Measurements from ENCODE around the gene PPP1R10.

GRCh38 chr6:30656513-30656912, 39.5 kb upstream of the PPP1R10 start:
- TF ChIP-seq CTCF (IDR thresholded peaks at IDR 0.05; ENCODE audit: poor library complexity) (no peak), EZH2phosphoT487 (IDR thresholded peaks at IDR 0.05; ENCODE audit: low read depth, severe bottlenecking, unreplicated experiment) (no peak), EZH2 (IDR thresholded peaks at IDR 0.05; ENCODE audit: borderline replicate concordance) (no peak)

All from hepatocyte (in vitro differentiated cells).